A673 (cell line): ENCODE measurements around the gene ICAM2. TPM values are rescaled to one million over a fixed set of nuclear protein-coding genes. Genes with fewer than 3 reads are reported as not detected.

ENCODE experiments used
- BruUV-seq: library from RNA; stranded (reverse); fragments of 400-500 nt; replicated peaks from 2 replicates; lab custom pipeline; 2021; lab: Mats Ljungman, UMichigan
- CTCF ChIA-PET: fragments of 300-600 bp; sonication (Branson Sonifier 250); formaldehyde crosslinking; loops from one replicate; lab custom pipeline; 2022; ENCODE audit warnings: antibody characterized with exemption; lab: Charles Lee
- POLR2A ChIA-PET: fragments of 300-600 bp; sonication (Branson Sonifier 250); formaldehyde crosslinking; loops from one replicate; lab custom pipeline; 2022; ENCODE audit warnings: antibody characterized with exemption; ENCODE audit not compliant: low non-redundant PET; lab: Charles Lee
- DNase-seq: peaks from one replicate; pipeline ENCODE4 v3.0.0-alpha.2; 2015; ENCODE audit warnings: low spot score
- H3K27ac ChIP-seq: fragments of 200-600 bp; sonication (generic); 2 replicates; pipeline ENCODE4 v1.5.1; 2016; ENCODE audit warnings: mixed run types, low read depth, mild to moderate bottlenecking, mixed read lengths, antibody characterized with exemption, low read length; ENCODE audit not compliant: poor library complexity, severe bottlenecking
- H3K27me3 ChIP-seq: fragments of 200-600 bp; sonication (generic); replicated peaks from 2 replicates; pipeline ENCODE4 v1.6.1; 2017; ENCODE audit warnings: mixed run types, low read depth, mild to moderate bottlenecking, mixed read lengths, antibody characterized with exemption, low read length; ENCODE audit not compliant: insufficient read depth, poor library complexity
- H3K36me3 ChIP-seq: fragments of 200-600 bp; sonication (generic); 2 replicates; pipeline ENCODE4 v1.6.1; 2016; ENCODE audit warnings: mixed run types, mild to moderate bottlenecking, mixed read lengths, antibody characterized with exemption, low read length; ENCODE audit not compliant: insufficient read depth, poor library complexity, severe bottlenecking
- H3K4me1 ChIP-seq: fragments of 200-600 bp; sonication (generic); 2 replicates; pipeline ENCODE4 v1.6.1; 2017; ENCODE audit warnings: mixed run types, mild to moderate bottlenecking, mixed read lengths, antibody characterized with exemption, low read length; ENCODE audit not compliant: insufficient read depth, poor library complexity, severe bottlenecking
- H3K4me3 ChIP-seq: fragments of 200-600 bp; sonication (generic); 2 replicates; pipeline ENCODE4 v1.5.1; 2016; ENCODE audit warnings: low read depth, mixed run types, mild to moderate bottlenecking, mixed read lengths, low read length; ENCODE audit not compliant: poor library complexity, severe bottlenecking
- H3K9me3 ChIP-seq: fragments of 200-600 bp; sonication (generic); 2 replicates; pipeline ENCODE4 v1.6.1; 2016; ENCODE audit warnings: mixed run types, low read depth, mild to moderate bottlenecking, mixed read lengths, antibody characterized with exemption, low read length; ENCODE audit not compliant: poor library complexity, severe bottlenecking
- CTCF ChIP-seq: fragments of 300-800, 200-600 bp; sonication (generic); conservative IDR thresholded peaks from 2 replicates; pipeline ENCODE4 v1.5.1; 2017; ENCODE audit warnings: low read depth, mild to moderate bottlenecking, antibody characterized with exemption, low read length, moderate library complexity, mixed read lengths
- EZH2 ChIP-seq: fragments of 200-600 bp; sonication (generic); IDR thresholded peaks from 2 replicates; pipeline ENCODE4 v1.6.1; 2017; ENCODE audit warnings: borderline replicate concordance, low read depth, mild to moderate bottlenecking, mixed read lengths, antibody characterized with exemption, low read length; ENCODE audit not compliant: poor library complexity, severe bottlenecking
- intact Hi-C: fragments of 100-400 bp; cut with micrococcal nuclease; formaldehyde crosslinking; loops from one replicate; pipeline ENCODE4 v1.10.0; 2022; ENCODE audit not compliant: unreplicated experiment
- total RNA-seq: library from RNA; stranded (reverse); gene quantifications from 2 replicates; pipeline ENCODE4 v1.2.3, GENCODE V29; 2021

The ICAM2 gene
- total RNA-seq, 1 experiment from 2014 or later: 0.99 TPM

- H3K9me3 ChIP-seq: no peaks in the 10 kb centered on the region
- no peak for DNase-seq
- H3K27ac ChIP-seq: no peak overlapping the region
- H3K36me3 ChIP-seq: no peaks in the 10 kb centered on the region
- H3K27me3 ChIP-seq: no peaks in the 10 kb centered on the region
- no peak overlapping the region for H3K4me3 ChIP-seq
- intact Hi-C loops: no loop called here
- TF ChIP-seq CTCF (no peak), EZH2 (no peak)
- ChIA-PET CTCF (no interaction called here), POLR2A (no interaction called here)
- BruUV-seq: no TSS peak
- H3K4me1 ChIP-seq: no peaks in the 10 kb centered on the region
Observed at GRCh38 chr17:64042700-64043485, 22.5 kb upstream of the ICAM2 start.

GRCh38 chr17:64041912-64042311, 21.5 kb upstream of the ICAM2 start:
- DNase-seq: no peak
- Histone ChIP-seq H3K36me3 (no peaks in the 10 kb centered on the region), H3K4me3 (no peak overlapping the region), H3K27me3 (no peaks in the 10 kb centered on the region), H3K27ac (no peak overlapping the region), H3K9me3 (no peaks in the 10 kb centered on the region), H3K4me1 (no peaks in the 10 kb centered on the region)
- no TSS peak for BruUV-seq
- ChIA-PET POLR2A (no interaction called here), CTCF (interaction anchor here (0.5 kb wide), 1 partner anchor 14 kb away, joined by 5 read pairs; no protein-coding TSS in a partner anchor)
- intact Hi-C loops: no loop called here
- no peak for TF ChIP-seq EZH2
- TF ChIP-seq CTCF: no peak

- no peaks in the 10 kb centered on the region for H3K27me3 ChIP-seq
- H3K4me1 ChIP-seq: no peaks in the 10 kb centered on the region
- no peaks in the 10 kb centered on the region for H3K9me3 ChIP-seq
- POLR2A ChIA-PET: no interaction called here
- BruUV-seq: no TSS peak
- H3K36me3 ChIP-seq: no peaks in the 10 kb centered on the region
- no peak overlapping the region for H3K4me3 ChIP-seq
- intact Hi-C loops: no loop called here
- CTCF ChIA-PET: no interaction called here
- H3K27ac ChIP-seq: no peak overlapping the region
- DNase-seq: no peak
- TF ChIP-seq CTCF (no peak), EZH2 (no peak)
Observed at GRCh38 chr17:64040206-64040605, 19.8 kb upstream of the ICAM2 start.
